ENCODE results near the gene RGS3.
A peak's percentile ranks its signal among the peaks of the same experiment; 100 is the strongest.

The RGS3 gene

DNA sequence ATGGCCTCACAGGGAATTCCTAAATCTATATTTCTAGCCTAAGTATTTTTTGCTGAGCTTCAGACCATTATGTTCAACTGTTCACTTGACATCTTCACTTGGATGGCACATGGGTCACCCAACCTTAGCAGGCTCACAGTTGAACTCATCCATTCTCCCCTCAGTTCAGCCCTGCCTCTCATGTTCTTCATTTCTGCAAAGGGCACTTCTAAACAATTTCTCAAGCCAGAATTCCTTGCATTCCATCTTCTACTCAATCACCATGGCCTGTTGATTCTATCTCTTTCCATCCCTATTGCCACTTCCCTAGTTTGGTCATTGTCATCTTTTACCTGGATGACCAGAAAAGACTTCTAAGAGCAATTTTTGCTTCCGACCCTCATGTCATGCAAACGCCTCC, 7.3 kb upstream of the RGS3 start:
- no CpG with 5 or more reads among the region's 2 CpGs for WGBS, 2 donors (ENCODE audit: extremely low coverage in 2 of 2, insufficient read length in 2 of 2, insufficient replicate concordance in 1 of 2)
- H3K9ac ChIP-seq (ENCODE audit: low read depth, low read length, poor library complexity) = no peak overlapping the region
- no peak overlapping the region for H4K91ac ChIP-seq (ENCODE audit: low read depth, low read length, poor library complexity)
- H3K14ac ChIP-seq (ENCODE audit: low read length) = no peak overlapping the region
- no peaks in the 10 kb centered on the region for H3K27me3 ChIP-seq (ENCODE audit: control insufficient read depth in 3 of 3, insufficient read depth in 3 of 3, low read depth in 1 of 3, low read length in 3 of 3)
- H3K36me3 ChIP-seq (replicated peaks in 1 of 2; ENCODE audit: control insufficient read depth in 2 of 2, insufficient read depth in 2 of 2, low read length in 2 of 2) = no peaks in the 10 kb centered on the region
- no peak overlapping the region for H2BK5ac ChIP-seq (ENCODE audit: low read length)
- H3K4me2 ChIP-seq (ENCODE audit: insufficient read depth, low read length, poor library complexity, severe bottlenecking) = no peak overlapping the region
- peaks cover 0 to 2% of the 10 kb centered on the region in 2 donors for H3K9me3 ChIP-seq (replicated peaks in 1 of 2; ENCODE audit: control insufficient read depth in 2 of 2, insufficient read depth in 1 of 2, low read depth in 1 of 2, low read length in 2 of 2)
- H4K8ac ChIP-seq (ENCODE audit: low read depth, low read length) = no peak overlapping the region
- DNase-seq (ENCODE audit: low spot score) = no peak
- no peak overlapping the region for H3K27ac ChIP-seq (replicated peaks; ENCODE audit: low read length)
- no peak overlapping the region for H3K4ac ChIP-seq (ENCODE audit: low read length)
- no peak overlapping the region for H2BK15ac ChIP-seq (ENCODE audit: low read length)
- no peaks in the 10 kb centered on the region for H3K79me1 ChIP-seq (ENCODE audit: low read depth, low read length)
- no peak overlapping the region for H3K23ac ChIP-seq (ENCODE audit: low read depth, low read length, poor library complexity)
- no peak overlapping the region for H2AK5ac ChIP-seq (ENCODE audit: low read depth, low read length)
- H3K18ac ChIP-seq (ENCODE audit: low read length) = no peak overlapping the region
- H3K4me3 ChIP-seq (ENCODE audit: low read length in 2 of 2) = no peak overlapping the region
- H3K4me1 ChIP-seq (ENCODE audit: control insufficient read depth in 2 of 2, insufficient read depth in 1 of 2, low read depth in 1 of 2, low read length in 2 of 2) = peaks cover 10 to 13% of the 10 kb centered on the region in 2 donors
- H2BK120ac ChIP-seq (ENCODE audit: low read depth, low read length) = no peak overlapping the region
- no peak overlapping the region for H2AFZ ChIP-seq (ENCODE audit: low read length)
- no peak overlapping the region for H2BK12ac ChIP-seq (ENCODE audit: low read length)

DNA sequence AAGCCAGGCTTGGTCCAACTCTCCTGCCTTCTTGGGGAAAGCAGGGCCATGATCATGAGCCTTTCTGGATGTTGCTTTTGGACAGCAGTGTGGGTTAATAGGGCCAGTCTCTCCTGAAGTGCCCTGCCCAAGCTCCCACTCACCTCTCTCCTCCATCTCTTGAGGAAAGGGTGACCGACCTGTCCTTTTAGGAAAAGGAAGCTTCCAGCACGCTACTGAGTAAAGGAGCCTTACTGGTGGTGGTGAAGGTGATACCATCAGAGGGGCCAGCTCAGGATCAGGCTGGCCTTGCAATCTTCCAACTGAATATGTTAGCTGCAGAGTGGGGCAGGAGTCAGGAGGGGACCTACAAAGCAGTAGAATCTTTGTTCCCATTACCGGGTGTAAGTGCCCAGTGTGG, 2.2 kb upstream of the RGS3 start:
- H3K9me3 ChIP-seq (replicated peaks in 1 of 2; ENCODE audit: control insufficient read depth in 2 of 2, insufficient read depth in 1 of 2, low read depth in 1 of 2, low read length in 2 of 2) = no peaks in the 10 kb centered on the region
- H4K91ac ChIP-seq (ENCODE audit: low read depth, low read length, poor library complexity) = no peak overlapping the region
- no peak overlapping the region for H3K4me3 ChIP-seq (ENCODE audit: low read length in 2 of 2)
- no peak overlapping the region for H2AFZ ChIP-seq (ENCODE audit: low read length)
- peaks cover 1 to 16% of the 10 kb centered on the region in 2 donors for H3K4me1 ChIP-seq (ENCODE audit: control insufficient read depth in 2 of 2, insufficient read depth in 1 of 2, low read depth in 1 of 2, low read length in 2 of 2)
- no CpG with 5 or more reads among the region's 3 CpGs for WGBS, 2 donors (ENCODE audit: extremely low coverage in 2 of 2, insufficient read length in 2 of 2, insufficient replicate concordance in 1 of 2)
- DNase-seq (ENCODE audit: low spot score) = no peak
- H3K18ac ChIP-seq (ENCODE audit: low read length) = no peak overlapping the region
- H4K8ac ChIP-seq (ENCODE audit: low read depth, low read length) = no peak overlapping the region
- H2BK5ac ChIP-seq (ENCODE audit: low read length) = no peak overlapping the region
- no peaks in the 10 kb centered on the region for H3K36me3 ChIP-seq (replicated peaks in 1 of 2; ENCODE audit: control insufficient read depth in 2 of 2, insufficient read depth in 2 of 2, low read length in 2 of 2)
- no peak overlapping the region for H3K27ac ChIP-seq (replicated peaks; ENCODE audit: low read length)
- H2BK12ac ChIP-seq (ENCODE audit: low read length) = no peak overlapping the region
- H2BK15ac ChIP-seq (ENCODE audit: low read length) = no peak overlapping the region
- no peak overlapping the region for H3K4me2 ChIP-seq (ENCODE audit: insufficient read depth, low read length, poor library complexity, severe bottlenecking)
- H3K27me3 ChIP-seq (ENCODE audit: control insufficient read depth in 3 of 3, insufficient read depth in 3 of 3, low read depth in 1 of 3, low read length in 3 of 3) = peaks cover 0 to 11% (median 0%) of the 10 kb centered on the region in 3 experiments
- no peaks in the 10 kb centered on the region for H3K79me1 ChIP-seq (ENCODE audit: low read depth, low read length)
- no peak overlapping the region for H3K23ac ChIP-seq (ENCODE audit: low read depth, low read length, poor library complexity)
- H3K14ac ChIP-seq (ENCODE audit: low read length) = no peak overlapping the region
- H3K4ac ChIP-seq (ENCODE audit: low read length) = no peak overlapping the region
- no peak overlapping the region for H2AK5ac ChIP-seq (ENCODE audit: low read depth, low read length)
- no peak overlapping the region for H2BK120ac ChIP-seq (ENCODE audit: low read depth, low read length)
- H3K9ac ChIP-seq (ENCODE audit: low read depth, low read length, poor library complexity) = no peak overlapping the region

DNA sequence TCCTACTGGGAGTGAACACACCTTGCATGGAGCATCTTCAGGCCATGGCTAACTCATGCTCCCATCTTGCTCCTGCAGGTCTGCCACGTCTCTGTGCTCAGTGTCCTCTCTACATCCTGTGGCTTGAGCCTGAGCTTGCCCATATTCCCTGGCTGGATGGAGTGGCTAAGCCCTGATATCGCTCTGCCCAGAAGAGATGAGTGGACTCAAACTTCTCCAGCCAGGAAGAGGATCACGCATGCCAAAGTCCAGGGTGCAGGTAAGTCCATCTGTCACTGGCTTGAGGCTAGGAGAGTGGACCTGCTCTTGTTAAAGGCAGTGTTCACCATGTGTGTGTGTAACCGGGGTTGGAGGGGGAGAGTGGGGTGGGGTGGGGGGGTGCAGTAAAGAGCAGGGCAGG, 1.6 kb upstream of the RGS3 start:
- DNase-seq (ENCODE audit: low spot score) = no peak
- no peak overlapping the region for H3K9ac ChIP-seq (ENCODE audit: low read depth, low read length, poor library complexity)
- no peak overlapping the region for H2BK12ac ChIP-seq (ENCODE audit: low read length)
- no peak overlapping the region for H2AFZ ChIP-seq (ENCODE audit: low read length)
- H2BK120ac ChIP-seq (ENCODE audit: low read depth, low read length) = no peak overlapping the region
- H3K27me3 ChIP-seq (ENCODE audit: control insufficient read depth in 3 of 3, insufficient read depth in 3 of 3, low read depth in 1 of 3, low read length in 3 of 3) = peaks cover 0 to 11% (median 0%) of the 10 kb centered on the region in 3 experiments
- no CpG with 5 or more reads among the region's 4 CpGs for WGBS, 2 donors (ENCODE audit: extremely low coverage in 2 of 2, insufficient read length in 2 of 2, insufficient replicate concordance in 1 of 2)
- H2AK5ac ChIP-seq (ENCODE audit: low read depth, low read length) = no peak overlapping the region
- no peak overlapping the region for H2BK5ac ChIP-seq (ENCODE audit: low read length)
- H3K18ac ChIP-seq (ENCODE audit: low read length) = no peak overlapping the region
- H3K27ac ChIP-seq (replicated peaks; ENCODE audit: low read length) = no peak overlapping the region
- no peak overlapping the region for H2BK15ac ChIP-seq (ENCODE audit: low read length)
- H3K23ac ChIP-seq (ENCODE audit: low read depth, low read length, poor library complexity) = no peak overlapping the region
- H3K4me3 ChIP-seq (ENCODE audit: low read length in 2 of 2) = no peak overlapping the region
- peaks cover 1 to 14% of the 10 kb centered on the region in 2 donors for H3K4me1 ChIP-seq (ENCODE audit: control insufficient read depth in 2 of 2, insufficient read depth in 1 of 2, low read depth in 1 of 2, low read length in 2 of 2)
- no peaks in the 10 kb centered on the region for H3K79me1 ChIP-seq (ENCODE audit: low read depth, low read length)
- no peak overlapping the region for H3K4me2 ChIP-seq (ENCODE audit: insufficient read depth, low read length, poor library complexity, severe bottlenecking)
- no peak overlapping the region for H3K14ac ChIP-seq (ENCODE audit: low read length)
- H4K8ac ChIP-seq (ENCODE audit: low read depth, low read length) = no peak overlapping the region
- H3K4ac ChIP-seq (ENCODE audit: low read length) = no peak overlapping the region
- H4K91ac ChIP-seq (ENCODE audit: low read depth, low read length, poor library complexity) = no peak overlapping the region
- peaks cover 0 to under 1% of the 10 kb centered on the region in 2 donors for H3K9me3 ChIP-seq (replicated peaks in 1 of 2; ENCODE audit: control insufficient read depth in 2 of 2, insufficient read depth in 1 of 2, low read depth in 1 of 2, low read length in 2 of 2)
- no peaks in the 10 kb centered on the region for H3K36me3 ChIP-seq (replicated peaks in 1 of 2; ENCODE audit: control insufficient read depth in 2 of 2, insufficient read depth in 2 of 2, low read length in 2 of 2)

DNA sequence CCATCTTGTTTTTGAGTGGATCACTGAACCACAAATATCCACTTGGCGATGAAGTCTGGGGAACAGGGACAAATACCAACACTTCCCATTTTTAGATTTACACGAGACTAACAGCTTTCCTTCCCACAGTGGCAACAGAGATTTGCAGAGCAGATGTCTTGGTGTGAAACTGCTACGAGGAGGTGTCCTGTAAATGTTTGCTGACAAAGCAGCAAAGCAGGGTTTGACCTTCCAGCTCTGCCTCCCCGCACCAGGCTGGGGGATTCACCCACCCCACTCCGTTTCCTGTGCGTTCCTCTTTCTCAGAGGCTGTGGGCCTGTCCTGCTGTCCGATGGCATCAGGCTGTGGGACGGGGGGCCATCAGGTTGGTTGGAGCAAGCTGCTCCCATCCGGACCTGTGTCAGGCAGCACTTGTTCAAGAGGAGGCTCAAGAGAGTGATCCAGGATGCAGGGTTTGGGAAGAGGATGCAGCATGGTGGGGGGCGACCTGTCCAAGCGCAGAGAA, 693 bp upstream of the RGS3 start:
- H3K27ac ChIP-seq (replicated peaks; ENCODE audit: low read length) = no peak overlapping the region
- H4K91ac ChIP-seq (ENCODE audit: low read depth, low read length, poor library complexity) = peak overlapping the region; percentile 44
- DNase-seq (ENCODE audit: low spot score) = no peak
- H3K4me1 ChIP-seq (ENCODE audit: control insufficient read depth in 2 of 2, insufficient read depth in 1 of 2, low read depth in 1 of 2, low read length in 2 of 2) = peaks cover 1 to 14% of the 10 kb centered on the region in 2 donors
- peaks cover 0 to 11% (median 0%) of the 10 kb centered on the region in 3 experiments for H3K27me3 ChIP-seq (ENCODE audit: control insufficient read depth in 3 of 3, insufficient read depth in 3 of 3, low read depth in 1 of 3, low read length in 3 of 3)
- H4K8ac ChIP-seq (ENCODE audit: low read depth, low read length) = no peak overlapping the region
- peak overlapping the region; percentile 67 for H3K9ac ChIP-seq (ENCODE audit: low read depth, low read length, poor library complexity)
- peak overlapping the region; percentile 53 for H2AK5ac ChIP-seq (ENCODE audit: low read depth, low read length)
- peak overlapping the region; percentile 97 for H3K4me2 ChIP-seq (ENCODE audit: insufficient read depth, low read length, poor library complexity, severe bottlenecking)
- WGBS, 2 donors (ENCODE audit: extremely low coverage in 2 of 2, insufficient read length in 2 of 2, insufficient replicate concordance in 1 of 2) = no CpG with 5 or more reads among the region's 11 CpGs
- peak overlapping the region; percentile 28 for H2BK15ac ChIP-seq (ENCODE audit: low read length)
- peaks cover 0 to 7% of the 10 kb centered on the region in 2 donors for H3K9me3 ChIP-seq (replicated peaks in 1 of 2; ENCODE audit: control insufficient read depth in 2 of 2, insufficient read depth in 1 of 2, low read depth in 1 of 2, low read length in 2 of 2)
- H3K23ac ChIP-seq (ENCODE audit: low read depth, low read length, poor library complexity) = peak overlapping the region; percentile 51
- no peak overlapping the region for H3K4me3 ChIP-seq (ENCODE audit: low read length in 2 of 2)
- H3K14ac ChIP-seq (ENCODE audit: low read length) = no peak overlapping the region
- H3K36me3 ChIP-seq (replicated peaks in 1 of 2; ENCODE audit: control insufficient read depth in 2 of 2, insufficient read depth in 2 of 2, low read length in 2 of 2) = no peaks in the 10 kb centered on the region
- H3K79me1 ChIP-seq (ENCODE audit: low read depth, low read length) = no peaks in the 10 kb centered on the region
- peak overlapping the region; percentile 95 for H2BK12ac ChIP-seq (ENCODE audit: low read length)
- no peak overlapping the region for H2BK120ac ChIP-seq (ENCODE audit: low read depth, low read length)
- peak overlapping the region; percentile 91 for H3K18ac ChIP-seq (ENCODE audit: low read length)
- no peak overlapping the region for H3K4ac ChIP-seq (ENCODE audit: low read length)
- peak overlapping the region; percentile 68 for H2AFZ ChIP-seq (ENCODE audit: low read length)
- peak overlapping the region; percentile 85 for H2BK5ac ChIP-seq (ENCODE audit: low read length)
